ENCODE results near the gene ABCC4.

DNA sequence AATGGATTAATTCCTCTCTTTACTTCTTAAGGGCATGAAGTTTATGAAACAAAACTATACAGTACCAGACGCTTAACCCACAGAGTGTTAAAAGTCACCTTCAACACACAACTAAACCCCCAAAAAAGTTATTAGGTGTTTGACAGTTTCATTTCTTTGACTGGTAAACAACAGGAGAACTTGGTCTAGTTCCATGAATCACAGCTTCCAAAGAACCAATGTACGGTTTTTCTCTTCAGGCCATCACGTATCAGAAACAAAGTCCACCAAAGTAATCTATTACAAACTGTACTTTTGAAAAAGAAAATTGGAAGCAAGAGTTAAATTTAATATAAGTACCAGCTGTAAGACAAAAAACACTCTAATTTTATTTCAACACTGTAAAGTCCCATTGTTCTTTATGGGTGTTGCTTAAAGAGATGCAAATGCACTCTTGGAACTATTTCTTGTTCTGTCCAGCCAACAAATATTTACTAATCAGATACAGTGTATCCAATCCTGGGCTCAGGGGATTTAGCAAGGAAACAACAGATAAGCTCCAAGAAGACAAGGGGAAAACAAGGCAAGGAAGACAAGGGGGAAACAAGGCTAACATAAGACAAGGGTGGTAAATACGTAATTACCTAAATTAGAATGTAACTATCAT, 149.2 kb downstream of the ABCC4 start:
- TF ChIP-seq, protein P1, sequence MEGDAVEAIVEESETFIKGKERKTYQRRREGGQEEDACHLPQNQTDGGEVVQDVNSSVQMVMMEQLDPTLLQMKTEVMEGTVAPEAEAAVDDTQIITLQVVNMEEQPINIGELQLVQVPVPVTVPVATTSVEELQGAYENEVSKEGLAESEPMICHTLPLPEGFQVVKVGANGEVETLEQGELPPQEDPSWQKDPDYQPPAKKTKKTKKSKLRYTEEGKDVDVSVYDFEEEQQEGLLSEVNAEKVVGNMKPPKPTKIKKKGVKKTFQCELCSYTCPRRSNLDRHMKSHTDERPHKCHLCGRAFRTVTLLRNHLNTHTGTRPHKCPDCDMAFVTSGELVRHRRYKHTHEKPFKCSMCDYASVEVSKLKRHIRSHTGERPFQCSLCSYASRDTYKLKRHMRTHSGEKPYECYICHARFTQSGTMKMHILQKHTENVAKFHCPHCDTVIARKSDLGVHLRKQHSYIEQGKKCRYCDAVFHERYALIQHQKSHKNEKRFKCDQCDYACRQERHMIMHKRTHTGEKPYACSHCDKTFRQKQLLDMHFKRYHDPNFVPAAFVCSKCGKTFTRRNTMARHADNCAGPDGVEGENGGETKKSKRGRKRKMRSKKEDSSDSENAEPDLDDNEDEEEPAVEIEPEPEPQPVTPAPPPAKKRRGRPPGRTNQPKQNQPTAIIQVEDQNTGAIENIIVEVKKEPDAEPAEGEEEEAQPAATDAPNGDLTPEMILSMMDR (conservative IDR thresholded peaks at IDR 0.05) = no peak
- TF ChIP-seq EZH2 (IDR thresholded peaks at IDR 0.05; ENCODE audit: low read depth) = no peak

All from PC-9 (cell line).